ENCODE measurements around the gene PYGO2.

The PYGO2 gene

GRCh38 chr1:154952664-154953063 lies 8.9 kb downstream of the PYGO2 start:
- DNase-seq (ENCODE audit: low read depth): no peak
- TF ChIP-seq CTCF (IDR thresholded peaks at IDR 0.05; ENCODE audit: control insufficient read depth, extremely low read depth, insufficient read depth): no peak
- H3K4me3 ChIP-seq (ENCODE audit: low read depth, low read length): no peak overlapping the region

GRCh38 chr1:154951901-154952657 lies 9.5 kb downstream of the PYGO2 start:
- DNase-seq (ENCODE audit: low read depth): no peak
- no peak for TF ChIP-seq CTCF (IDR thresholded peaks at IDR 0.05; ENCODE audit: control insufficient read depth, extremely low read depth, insufficient read depth)
- no peak overlapping the region for H3K4me3 ChIP-seq (ENCODE audit: low read depth, low read length)

- TF ChIP-seq CTCF (IDR thresholded peaks at IDR 0.05; ENCODE audit: control insufficient read depth, extremely low read depth, insufficient read depth): no peak
These were observed 13.5 kb downstream of the PYGO2 start for GRCh38 chr1:154948079-154948478.

GRCh38 chr1:154945962-154946850 lies 15.4 kb downstream of the PYGO2 start:
- H3K4me3 ChIP-seq (ENCODE audit: low read depth, low read length): no peak overlapping the region
- no peak for TF ChIP-seq CTCF (IDR thresholded peaks at IDR 0.05; ENCODE audit: control insufficient read depth, extremely low read depth, insufficient read depth)
- DNase-seq (ENCODE audit: low read depth): no peak

More at GRCh38 chr1:154948079-154948478, 13.5 kb downstream of the PYGO2 start:
- no peak overlapping the region for H3K4me3 ChIP-seq (ENCODE audit: low read depth, low read length)
- DNase-seq (ENCODE audit: low read depth): no peak

GRCh38 chr1:154945160-154945961 lies 16.2 kb downstream of the PYGO2 start:
- TF ChIP-seq CTCF (IDR thresholded peaks at IDR 0.05; ENCODE audit: control insufficient read depth, extremely low read depth, insufficient read depth): no peak
- DNase-seq (ENCODE audit: low read depth): no peak
- H3K4me3 ChIP-seq (ENCODE audit: low read depth, low read length): no peak overlapping the region

GRCh38 chr1:154944401-154945159 lies 17.0 kb downstream of the PYGO2 start:
- no peak for TF ChIP-seq CTCF (IDR thresholded peaks at IDR 0.05; ENCODE audit: control insufficient read depth, extremely low read depth, insufficient read depth)

More at GRCh38 chr1:154944401-154945159, 17.0 kb downstream of the PYGO2 start:
- H3K4me3 ChIP-seq (ENCODE audit: low read depth, low read length): no peak overlapping the region
- DNase-seq (ENCODE audit: low read depth): no peak

Data from LNCaP clone FGC (cell line).